Prostate gland (tissue), 2 donors: ENCODE data around the gene STING1. TPM values are rescaled to one million over a fixed set of nuclear protein-coding genes. Genes with fewer than 3 reads are reported as not detected.

Experiments
- DNase-seq: peaks from one replicate; pipeline ENCODE4 v3.0.0-alpha.2; 2019; ENCODE audit warnings: low spot score
- H3K27ac ChIP-seq, 2 donors: fragments of 200-600 bp; sonication (generic); 2 replicates each; pipeline ENCODE4 v1.5.1; 2017 to 2019
- H3K27me3 ChIP-seq: fragments of 200-600 bp; sonication (generic); replicated peaks from 2 replicates; pipeline ENCODE4 v1.5.1; 2019; ENCODE audit not compliant: insufficient read depth
- H3K36me3 ChIP-seq, 2 donors: fragments of 200-600 bp; sonication (generic); 1 replicate in 1 of 2; 2 replicates in 1 of 2; pipeline versions ENCODE4 v1.5.1 to v1.8.1; 2017 to 2019
- H3K4me1 ChIP-seq: fragments of 200-600 bp; sonication (generic); replicated peaks from 2 replicates; pipeline ENCODE4 v1.5.1; 2019
- H3K4me3 ChIP-seq, 2 donors: fragments of 200-600 bp; sonication (generic); 2 replicates each; pipeline ENCODE4 v1.5.1; 2017 to 2019
- H3K9me3 ChIP-seq: fragments of 200-600 bp; sonication (generic); 2 replicates; pipeline ENCODE4 v1.5.1; 2017
- CTCF ChIP-seq, 4 experiments: fragments of 200-600 bp in 2 of 4; fragments of 450-650 bp in 2 of 4; sonication (generic) in 2 of 4; IDR thresholded peaks; 1 replicate in 3 of 4; 2 replicates in 1 of 4; pipeline ENCODE4 v1.5.1; 2016 to 2019; ENCODE audit warnings: antibody characterized with exemption in 4 of 4, mild to moderate bottlenecking in 2 of 4, moderate library complexity in 2 of 4
- POLR2A ChIP-seq: fragments of 450-650 bp; IDR thresholded peaks from one replicate; pipeline ENCODE4 v1.6.1; 2016; ENCODE audit warnings: antibody characterized with exemption, mild to moderate bottlenecking
- POLR2AphosphoS5 ChIP-seq: sonication (generic); formaldehyde crosslinking; IDR thresholded peaks from one replicate; pipeline ENCODE4 v1.6.1; 2017; ENCODE audit warnings: antibody characterized with exemption
- WGBS: methylation state at CpG from one replicate; pipeline ENCODE4 v1.1.5; 2018; 5-methylcytosine and 5-hydroxymethylcytosine counted together
- intact Hi-C: fragments of 100-400 bp; cut with DNase I; formaldehyde crosslinking; loops from one replicate; pipeline ENCODE4 v1.14.2; 2022
- total RNA-seq, 2 donors: library from RNA; depleted of rRNA; stranded (reverse); fragments of >200 nt; gene quantifications; one replicate each; pipeline ENCODE4 v1.1.0, GENCODE V29; 2016

The STING1 gene
- total RNA-seq, 2 donors from 2014 or later: 33.8 to 59.1 TPM

GRCh38 chr5:139438707-139439012 is 43.9 kb downstream of the STING1 start:
- no peaks in the 10 kb centered on the region for H3K9me3 ChIP-seq
- peaks cover 4% of the 10 kb centered on the region for H3K4me1 ChIP-seq
- H3K27me3 ChIP-seq: no peaks in the 10 kb centered on the region
- DNase-seq: no peak
- peak overlapping the region; percentile 95 to 98 for H3K27ac ChIP-seq
- peak overlapping the region; percentile 77 to 78 for H3K4me3 ChIP-seq
- no peaks in the 10 kb centered on the region for H3K36me3 ChIP-seq
- WGBS: 27% methylated on average over 8 of the region's 8 CpGs
- no peak for TF ChIP-seq POLR2AphosphoS5
- TF ChIP-seq CTCF (IDR thresholded peaks at IDR 0.05): no peak
- TF ChIP-seq POLR2A: no peak
- intact Hi-C loops: no loop called here

- Histone ChIP-seq H3K36me3 (no peaks in the 10 kb centered on the region), H3K4me1 (peaks cover 4% of the 10 kb centered on the region), H3K27me3 (no peaks in the 10 kb centered on the region), H3K9me3 (no peaks in the 10 kb centered on the region), H3K27ac (no peak overlapping the region), H3K4me3 (no peak overlapping the region)
- DNase-seq: no peak
- TF ChIP-seq POLR2AphosphoS5: no peak
- no peak for TF ChIP-seq CTCF (IDR thresholded peaks at IDR 0.05)
- no peak for TF ChIP-seq POLR2A
- intact Hi-C loops: no loop called here
- WGBS: 96% methylated on average over 3 of the region's 3 CpGs
Observed at GRCh38 chr5:139435676-139436075, 46.9 kb downstream of the STING1 start.

- WGBS: 69% methylated on average over 1 of the region's 1 CpG
- no peaks in the 10 kb centered on the region for H3K9me3 ChIP-seq
- no peak for DNase-seq
- no peak overlapping the region for H3K27ac ChIP-seq
- H3K27me3 ChIP-seq: no peaks in the 10 kb centered on the region
- H3K4me3 ChIP-seq: no peak overlapping the region
- no peaks in the 10 kb centered on the region for H3K36me3 ChIP-seq
- no peaks in the 10 kb centered on the region for H3K4me1 ChIP-seq
- TF ChIP-seq CTCF (IDR thresholded peaks at IDR 0.05): no peak
- no peak for TF ChIP-seq POLR2A
- no peak for TF ChIP-seq POLR2AphosphoS5
- intact Hi-C loops: no loop called here
Observed at GRCh38 chr5:139431706-139432105, 50.9 kb downstream of the STING1 start.

GRCh38 chr5:139430015-139430414 is 52.5 kb downstream of the STING1 start:
- DNase-seq: no peak
- Histone ChIP-seq H3K9me3 (no peaks in the 10 kb centered on the region), H3K36me3 (no peaks in the 10 kb centered on the region), H3K27me3 (no peaks in the 10 kb centered on the region), H3K4me3 (no peak overlapping the region), H3K4me1 (no peaks in the 10 kb centered on the region), H3K27ac (no peak overlapping the region)
- intact Hi-C loops: no loop called here
- 91% methylated on average over 2 of the region's 2 CpGs for WGBS
- TF ChIP-seq CTCF (IDR thresholded peaks at IDR 0.05): no peak

- H3K27me3 ChIP-seq: no peaks in the 10 kb centered on the region
- H3K4me1 ChIP-seq: no peaks in the 10 kb centered on the region
- no peak for TF ChIP-seq POLR2A
- TF ChIP-seq POLR2AphosphoS5: no peak
- TF ChIP-seq CTCF (IDR thresholded peaks at IDR 0.05): no peak
- H3K27ac ChIP-seq: no peak overlapping the region
- intact Hi-C loops: no loop called here
- no peaks in the 10 kb centered on the region for H3K36me3 ChIP-seq
- no peak for DNase-seq
- H3K9me3 ChIP-seq: no peaks in the 10 kb centered on the region
- WGBS: 79% methylated on average over 8 of the region's 8 CpGs
- no peak overlapping the region for H3K4me3 ChIP-seq
Observed at GRCh38 chr5:139426203-139426885, 56.2 kb downstream of the STING1 start.
